ENCODE measurements around the gene RNF208. TPM values are rescaled to one million over a fixed set of nuclear protein-coding genes. Genes with fewer than 3 reads are reported as not detected.

RNF208 gene
- polyA plus RNA-seq, 3 donors: 1.5 TPM; not detected in 2

DNA sequence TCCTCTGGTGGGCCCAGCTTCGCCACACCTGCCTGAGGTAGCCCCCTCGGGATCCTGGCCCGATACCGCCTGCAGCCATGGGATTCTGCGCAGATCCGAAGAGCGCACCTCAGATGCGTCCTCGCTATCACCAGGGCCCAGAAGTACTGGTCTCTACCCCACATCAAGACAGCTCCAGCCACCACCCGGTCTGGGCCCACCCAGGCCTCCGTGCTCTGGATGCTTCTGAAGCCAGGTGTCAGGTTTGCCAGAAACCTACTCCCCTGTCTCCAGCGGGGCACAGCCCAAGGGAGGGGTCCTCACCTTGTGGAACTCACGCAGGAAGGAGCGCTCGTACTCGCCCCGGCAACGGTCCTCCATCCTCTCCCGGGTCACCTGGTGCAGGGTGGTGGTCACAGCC lies 36.1 kb downstream of the RNF208 start:
- Mint-ChIP-seq H3K27ac (peak overlapping the region in 1 of 7 donors; percentile 12), H3K4me1 (peaks cover 32% of the 10 kb centered on the region), H3K4me3 (no peak overlapping the region), H3K9me3 (peaks cover 0 to 2% (median 0%) of the 10 kb centered on the region in 7 donors), H3K27me3 (ENCODE audit: low read depth in 3 of 3) (no peaks in the 10 kb centered on the region), H3K36me3 (peaks cover 48 to 77% of the 10 kb centered on the region in 2 donors)
- Histone ChIP-seq H3K4me3 (replicated peaks in 1 of 3; ENCODE audit: low read depth in 2 of 3, low read length in 3 of 3) (no peak overlapping the region), H3K9ac (ENCODE audit: insufficient read depth, low read length, poor library complexity, severe bottlenecking) (no peak overlapping the region), H3K36me3 (replicated peaks in 1 of 2; ENCODE audit: control insufficient read depth in 1 of 2, insufficient read depth in 2 of 2, low read length in 2 of 2) (peaks cover 66 to 67% of the 10 kb centered on the region in 2 donors), H3K27me3 (ENCODE audit: control insufficient read depth in 2 of 2, insufficient read depth in 2 of 2, low read length in 2 of 2) (no peaks in the 10 kb centered on the region), H2AFZ (ENCODE audit: insufficient read depth, low read depth, low read length, poor library complexity, severe bottlenecking) (no peak overlapping the region), H3K4me2 (replicated peaks; ENCODE audit: extremely low read depth, low read length, poor library complexity, severe bottlenecking) (no peak overlapping the region), H3K27ac (ENCODE audit: low read depth in 1 of 2, low read length in 2 of 2) (no peak overlapping the region), H3K79me2 (ENCODE audit: insufficient read depth, low read length) (peaks cover 44% of the 10 kb centered on the region), H4K20me1 (ENCODE audit: insufficient read depth, low read length) (peaks cover 21% of the 10 kb centered on the region), H3K9me3 (replicated peaks in 1 of 2; ENCODE audit: control insufficient read depth in 1 of 2, insufficient read depth in 1 of 2, low read length in 2 of 2) (no peaks in the 10 kb centered on the region), H3K4me1 (ENCODE audit: control insufficient read depth in 1 of 2, insufficient read depth in 2 of 2, low read length in 2 of 2) (peaks cover 28 to 39% of the 10 kb centered on the region in 2 donors)
- intact Hi-C loops (cut with micrococcal nuclease): loop anchor here in 1 of 2 donors (5.0 kb wide), 1 partner anchor 51 kb away; no protein-coding TSS in a partner anchor
- no peak for TF ChIP-seq CTCF (IDR thresholded peaks at IDR 0.05)
- DNase-seq: no peak
- WGBS (ENCODE audit: insufficient coverage): 98% methylated on average over 16 of the region's 19 CpGs

GRCh38 chr9:137184881-137185660 lies 37.0 kb downstream of the RNF208 start:
- H3K79me2 ChIP-seq (ENCODE audit: insufficient read depth, low read length): peaks cover 36% of the 10 kb centered on the region
- no peak overlapping the region for H2AFZ ChIP-seq (ENCODE audit: insufficient read depth, low read depth, low read length, poor library complexity, severe bottlenecking)
- H3K36me3 ChIP-seq (replicated peaks in 1 of 2; ENCODE audit: control insufficient read depth in 1 of 2, insufficient read depth in 2 of 2, low read length in 2 of 2): peaks cover 67 to 70% of the 10 kb centered on the region in 2 donors
- Mint-ChIP-seq H3K27ac (no peak overlapping the region), H3K36me3 (peaks cover 47 to 76% of the 10 kb centered on the region in 2 donors), H3K4me1 (peaks cover 27% of the 10 kb centered on the region), H3K4me3 (no peak overlapping the region), H3K27me3 (ENCODE audit: low read depth in 3 of 3) (peaks cover 0 to 1% (median 0%) of the 10 kb centered on the region in 3 donors), H3K9me3 (no peaks in the 10 kb centered on the region)
- peaks cover 12% of the 10 kb centered on the region for H4K20me1 ChIP-seq (ENCODE audit: insufficient read depth, low read length)
- no peaks in the 10 kb centered on the region for H3K27me3 ChIP-seq (ENCODE audit: control insufficient read depth in 2 of 2, insufficient read depth in 2 of 2, low read length in 2 of 2)
- WGBS (ENCODE audit: insufficient coverage): 97% methylated on average over 44 of the region's 48 CpGs
- no peak overlapping the region for H3K27ac ChIP-seq (ENCODE audit: low read depth in 1 of 2, low read length in 2 of 2)
- no peak overlapping the region for H3K4me3 ChIP-seq (replicated peaks in 1 of 3; ENCODE audit: low read depth in 2 of 3, low read length in 3 of 3)
- H3K9me3 ChIP-seq (replicated peaks in 1 of 2; ENCODE audit: control insufficient read depth in 1 of 2, insufficient read depth in 1 of 2, low read length in 2 of 2): no peaks in the 10 kb centered on the region
- no peak for TF ChIP-seq CTCF (IDR thresholded peaks at IDR 0.05)
- DNase-seq: no peak
- H3K4me1 ChIP-seq (ENCODE audit: control insufficient read depth in 1 of 2, insufficient read depth in 2 of 2, low read length in 2 of 2): peaks cover 26 to 34% of the 10 kb centered on the region in 2 donors
- H3K4me2 ChIP-seq (replicated peaks; ENCODE audit: extremely low read depth, low read length, poor library complexity, severe bottlenecking): no peak overlapping the region
- no peak overlapping the region for H3K9ac ChIP-seq (ENCODE audit: insufficient read depth, low read length, poor library complexity, severe bottlenecking)
- intact Hi-C loops (cut with micrococcal nuclease): loop anchor here (5.0 kb wide), 2 partner anchors 52 to 68 kb away; no protein-coding TSS in a partner anchor
